ENCODE results near the gene TCAP.
"Not testable (repeated sequence)": the region's sequence is repeated elsewhere in the genome, so short reads cannot be mapped to it uniquely, and the experiment has no call there.

TCAP gene

GRCh38 chr17:39705786-39706348 lies 40.7 kb downstream of the TCAP start:
- no peak for DNase-seq (ENCODE audit: low spot score)

GRCh38 chr17:39706383-39706782 lies 41.2 kb downstream of the TCAP start:
- DNase-seq (ENCODE audit: low spot score), result no peak

- DNase-seq (ENCODE audit: low spot score), result no peak
Observed at GRCh38 chr17:39706921-39707337, 41.8 kb downstream of the TCAP start.

GRCh38 chr17:39709319-39709997 lies 44.3 kb downstream of the TCAP start:
- DNase-seq (ENCODE audit: low spot score), result no peak

- DNase-seq (ENCODE audit: low spot score), result no peak
Observed at GRCh38 chr17:39709998-39710964, 45.1 kb downstream of the TCAP start.

GRCh38 chr17:39711071-39711470 lies 45.9 kb downstream of the TCAP start:
- not testable (repeated sequence) for DNase-seq (ENCODE audit: low spot score)

GRCh38 chr17:39711851-39712250 lies 46.7 kb downstream of the TCAP start:
- no peak for DNase-seq (ENCODE audit: low spot score)

- no peak for DNase-seq (ENCODE audit: low spot score)
Observed at GRCh38 chr17:39714234-39714633, 49.1 kb downstream of the TCAP start.

- DNase-seq (ENCODE audit: low spot score), result no peak
Observed at GRCh38 chr17:39715375-39716072, 50.4 kb downstream of the TCAP start.

All from putamen (tissue), 1 donor.